HG02884 (cell line): Measurements from ENCODE around the gene UBAP1L.

Experiments
- ATAC-seq: cut with Tn5 transposase; IDR thresholded peaks from one replicate; pipeline ENCODE4 v1.9.1; 2021; ENCODE audit warnings: mild to moderate bottlenecking, moderate library complexity; ENCODE audit not compliant: unreplicated experiment

UBAP1L gene

DNA sequence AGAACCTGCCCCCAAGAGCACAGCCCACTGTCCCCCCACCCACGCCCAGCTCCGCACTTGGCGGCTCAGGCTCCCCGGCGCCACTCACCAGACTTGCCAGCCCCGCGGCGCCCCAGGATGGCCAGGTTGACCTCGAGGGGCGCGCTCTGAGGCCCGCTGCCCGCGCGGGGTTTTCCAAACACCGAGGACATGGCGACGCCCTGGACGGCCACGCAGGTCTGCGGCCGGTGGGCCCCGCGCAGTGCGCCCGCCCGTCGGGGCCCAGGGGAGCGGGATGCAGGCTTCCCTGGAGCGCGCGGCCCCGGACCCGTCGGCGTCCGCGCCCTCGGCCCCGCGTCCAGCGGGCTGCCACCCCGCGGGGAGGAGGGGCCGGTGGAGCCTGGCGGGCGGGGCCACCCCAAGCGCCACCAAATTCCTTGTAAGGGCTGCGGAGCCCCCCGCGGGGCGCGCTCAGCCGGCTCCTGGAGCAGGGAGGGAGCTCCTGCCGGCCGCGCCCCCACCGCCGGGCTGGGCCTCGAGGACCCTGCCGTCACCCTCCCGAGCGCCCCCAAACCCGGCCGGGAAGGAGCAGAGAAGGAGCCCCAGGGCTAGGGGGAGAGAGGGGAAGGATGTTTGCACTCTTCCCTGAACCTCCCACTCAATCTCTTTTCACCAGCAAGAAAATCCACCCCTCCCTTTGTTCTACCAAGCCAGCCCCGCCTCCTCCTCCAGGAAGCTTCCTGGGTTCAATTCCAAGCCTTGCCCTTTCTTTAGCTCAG is 47.2 kb downstream of the UBAP1L start, which contains the start of gene RASL12:
Gene RASL12 (minus strand): TSS at position 347 of the 758 bp plus-strand sequence. CDS start 156 bp downstream, at position 191.
- no peak for ATAC-seq

DNA sequence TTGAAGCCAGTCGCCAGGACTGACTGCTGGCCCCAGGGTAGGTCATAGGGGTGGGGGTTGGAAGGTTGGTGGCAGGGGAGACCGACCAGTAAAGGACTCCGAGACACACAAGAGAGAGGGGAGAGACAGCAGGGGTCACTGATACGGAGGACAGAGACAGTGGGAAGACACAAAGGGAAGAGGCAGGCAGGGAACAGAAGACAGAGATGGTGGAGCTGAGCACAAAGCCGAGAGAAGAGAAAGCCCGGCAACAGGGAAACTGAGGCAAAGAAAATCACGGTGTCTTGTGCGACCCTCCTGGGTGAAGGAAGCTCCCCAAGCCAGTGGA is 47.7 kb downstream of the UBAP1L start:
- no peak for ATAC-seq

- no peak for ATAC-seq
Measured at GRCh38 chr15:65066635-65067316, 48.2 kb downstream of the UBAP1L start.

GRCh38 chr15:65066001-65066634 is 48.9 kb downstream of the UBAP1L start:
- no peak for ATAC-seq

DNA sequence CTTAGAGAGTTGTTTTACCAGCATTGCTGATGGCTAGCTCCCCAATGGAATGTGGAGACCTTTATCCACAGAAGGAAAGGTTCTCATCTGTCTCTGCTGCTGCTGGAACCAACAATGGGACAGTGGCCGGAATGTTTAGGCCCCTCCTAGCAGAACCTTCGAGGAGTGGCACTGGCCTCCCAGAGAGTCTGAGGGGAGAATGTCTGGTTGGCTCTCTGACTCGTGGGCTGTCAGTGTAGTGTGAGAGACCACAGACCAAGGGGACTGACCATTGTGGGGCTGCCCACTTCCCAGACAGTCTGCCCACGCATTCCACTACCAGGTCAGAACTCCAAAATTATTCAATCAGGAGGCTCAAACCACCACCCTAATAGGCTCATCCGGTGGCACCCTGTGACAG is 52.3 kb downstream of the UBAP1L start:
- ATAC-seq, result no peak

DNA sequence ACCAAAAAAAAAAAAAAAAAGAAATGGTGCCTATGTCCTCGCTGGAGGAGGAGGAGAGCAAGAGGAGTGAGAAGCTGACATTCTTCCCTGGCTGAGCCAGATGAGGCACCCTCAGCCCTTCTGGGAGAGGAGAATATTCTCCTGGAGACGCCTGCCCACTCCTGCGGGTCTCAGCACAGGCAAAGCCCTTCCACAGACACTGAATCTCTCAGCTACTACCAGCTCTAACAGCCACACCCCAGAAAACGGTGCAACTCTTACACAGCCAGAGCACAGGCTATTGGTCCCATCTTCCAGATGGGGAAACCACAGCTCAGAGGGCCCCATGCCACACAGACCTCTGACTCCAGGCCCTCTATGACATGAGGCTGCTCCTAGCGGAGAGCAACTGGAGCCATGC is 52.9 kb downstream of the UBAP1L start:
- no peak for ATAC-seq

GRCh38 chr15:65060641-65061397 is 54.2 kb downstream of the UBAP1L start:
- ATAC-seq, result no peak

DNA sequence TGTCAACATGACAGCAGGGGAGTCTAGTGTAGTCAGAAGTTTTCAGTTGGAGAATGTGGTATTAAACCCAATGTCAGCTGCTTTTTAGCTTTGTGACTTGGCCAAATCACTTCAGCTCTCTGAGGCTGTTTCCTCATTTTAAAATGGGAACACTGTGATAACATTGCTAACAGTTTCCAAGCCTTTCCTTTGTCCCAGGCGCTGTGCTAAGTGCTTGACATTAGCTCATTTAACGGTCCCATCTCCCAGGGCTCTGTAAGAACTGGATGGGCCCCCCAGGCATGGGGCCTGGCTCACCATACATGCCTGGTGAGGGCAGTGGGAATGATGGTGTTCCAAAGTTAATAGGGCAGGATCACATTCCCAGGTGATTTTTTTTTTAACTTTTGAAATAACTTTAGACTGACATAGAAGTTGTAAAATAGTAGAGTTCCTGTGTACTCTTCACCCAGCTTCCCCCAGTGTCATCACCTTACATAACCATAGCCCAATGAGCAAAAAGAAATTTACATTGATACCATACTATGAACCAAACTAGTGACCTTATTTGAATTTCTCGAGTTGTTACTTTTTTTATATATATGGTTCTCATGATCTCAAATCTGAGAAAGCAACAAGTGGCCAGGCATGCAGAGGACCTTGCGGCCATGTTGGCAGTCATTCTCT is 54.9 kb downstream of the UBAP1L start:
- no peak for ATAC-seq

DNA sequence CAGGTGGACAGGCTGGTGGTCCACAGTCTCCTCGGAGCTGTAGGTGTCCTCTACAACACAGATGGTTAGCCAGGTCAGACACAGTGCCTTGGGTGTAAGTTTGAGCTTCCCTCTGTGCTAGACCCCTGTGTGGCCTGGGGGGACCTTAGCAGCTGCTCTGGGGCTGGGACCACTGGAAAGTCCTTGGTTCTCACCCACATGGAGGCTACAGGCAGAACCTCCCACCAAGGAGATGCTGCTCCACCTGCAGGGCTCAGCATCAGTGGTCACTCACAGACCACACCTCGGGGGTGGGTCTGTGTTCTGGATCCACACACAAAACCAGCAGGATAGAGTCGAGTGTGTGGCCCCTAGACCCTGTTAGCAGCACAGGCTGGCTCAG is 55.6 kb downstream of the UBAP1L start:
- no peak for ATAC-seq

- no peak for ATAC-seq
Measured at GRCh38 chr15:65058394-65059368, 56.3 kb downstream of the UBAP1L start.

DNA sequence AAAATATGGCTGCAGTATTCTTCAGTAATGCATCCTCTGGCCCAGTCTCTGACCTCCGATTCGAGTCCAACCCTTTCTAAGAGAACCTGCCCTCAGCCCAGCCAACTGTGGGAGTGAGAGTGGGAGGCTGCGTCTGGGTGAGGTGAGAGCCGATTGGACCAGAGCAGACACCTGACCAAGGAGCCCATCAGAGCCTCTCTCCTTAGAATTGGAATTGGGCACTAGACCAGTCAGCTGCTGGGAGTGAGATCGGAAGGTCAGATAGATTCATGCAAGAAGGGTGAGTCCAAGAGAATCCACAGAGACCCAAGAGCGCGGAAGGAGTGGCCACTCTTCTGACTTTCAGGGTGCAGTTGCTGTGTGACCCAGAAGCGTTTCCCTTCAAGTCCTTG is 57.5 kb downstream of the UBAP1L start:
- ATAC-seq, result no peak

DNA sequence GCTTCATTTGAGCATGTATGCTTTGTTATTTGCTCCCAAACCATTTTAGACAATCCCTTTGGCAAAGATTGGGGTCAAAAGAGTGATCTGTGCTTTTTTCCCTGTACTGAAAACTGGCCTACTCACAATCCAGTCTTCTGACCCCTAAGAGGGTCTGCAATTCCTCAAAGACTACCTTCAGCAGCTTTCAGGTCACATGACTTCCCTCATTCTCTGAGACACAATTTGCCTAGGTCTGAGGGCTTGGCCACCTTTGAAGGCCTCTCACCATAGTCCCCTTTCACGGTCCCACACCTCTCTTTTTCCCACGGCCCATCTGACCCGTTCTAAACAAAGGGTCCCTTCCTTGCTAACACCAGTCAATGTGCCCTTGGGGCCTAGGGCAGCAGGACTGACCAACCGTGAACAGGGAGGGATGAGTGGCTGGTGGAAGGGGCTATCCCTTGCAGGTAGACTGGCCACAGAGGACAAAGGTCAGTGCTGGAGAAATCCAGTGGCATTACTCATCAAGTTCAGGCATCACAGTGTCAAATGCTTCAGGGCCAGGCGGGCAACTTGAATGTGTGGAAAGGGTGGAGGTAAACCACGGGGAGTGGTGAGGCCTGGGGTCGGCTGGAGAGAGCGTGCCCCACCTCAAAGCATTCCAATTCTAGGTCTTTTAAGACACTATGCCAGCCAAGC is 58.0 kb downstream of the UBAP1L start:
- no peak for ATAC-seq

GRCh38 chr15:65056106-65056505 is 58.9 kb downstream of the UBAP1L start:
- ATAC-seq, result no peak

GRCh38 chr15:65055201-65055870 is 59.7 kb downstream of the UBAP1L start:
- ATAC-seq, result no peak

DNA sequence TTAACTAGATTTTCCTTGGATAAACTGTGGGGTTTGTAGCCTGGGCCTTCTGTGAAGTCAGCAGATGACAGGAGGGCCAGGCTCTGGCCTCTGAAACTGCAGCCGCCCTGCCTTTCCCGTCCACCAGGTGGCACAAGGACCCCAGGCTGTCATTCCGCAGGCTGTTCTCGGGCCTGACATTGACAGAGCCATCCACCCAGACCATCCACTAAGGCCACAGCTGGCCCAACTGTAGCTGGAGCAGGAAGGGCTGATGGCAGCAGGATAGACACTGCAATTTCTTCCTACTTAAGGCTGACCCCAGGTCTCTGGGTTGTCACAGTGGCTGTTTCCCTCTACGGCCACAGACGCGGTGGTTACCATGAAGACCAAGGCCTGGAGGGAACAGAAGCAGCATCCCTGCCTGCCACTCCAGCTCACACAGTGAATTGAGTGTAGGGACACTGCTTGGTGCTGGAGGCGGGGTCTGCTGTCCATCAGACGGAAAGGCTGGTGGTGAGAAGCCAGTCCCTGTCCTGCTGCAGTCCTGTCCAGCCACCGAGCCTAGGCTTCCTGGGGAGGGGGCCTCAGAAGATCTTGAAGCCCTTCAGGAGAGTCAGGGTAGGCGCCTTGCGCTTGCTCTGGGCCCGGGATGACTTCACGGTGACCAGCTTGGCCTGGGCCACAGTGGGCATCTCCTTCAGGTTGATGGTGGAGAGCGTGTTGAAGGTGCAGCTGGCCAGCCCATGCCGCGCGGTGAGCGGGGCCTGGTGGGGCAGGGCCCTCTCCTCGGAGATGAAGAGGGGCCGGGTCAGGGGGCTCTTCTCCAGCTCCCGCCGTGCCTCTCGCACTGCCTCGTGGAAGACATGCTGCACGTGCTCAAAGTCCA is 60.4 kb downstream of the UBAP1L start:
- ATAC-seq, result no peak

GRCh38 chr15:65052956-65053355 is 62.0 kb downstream of the UBAP1L start:
- no peak for ATAC-seq

DNA sequence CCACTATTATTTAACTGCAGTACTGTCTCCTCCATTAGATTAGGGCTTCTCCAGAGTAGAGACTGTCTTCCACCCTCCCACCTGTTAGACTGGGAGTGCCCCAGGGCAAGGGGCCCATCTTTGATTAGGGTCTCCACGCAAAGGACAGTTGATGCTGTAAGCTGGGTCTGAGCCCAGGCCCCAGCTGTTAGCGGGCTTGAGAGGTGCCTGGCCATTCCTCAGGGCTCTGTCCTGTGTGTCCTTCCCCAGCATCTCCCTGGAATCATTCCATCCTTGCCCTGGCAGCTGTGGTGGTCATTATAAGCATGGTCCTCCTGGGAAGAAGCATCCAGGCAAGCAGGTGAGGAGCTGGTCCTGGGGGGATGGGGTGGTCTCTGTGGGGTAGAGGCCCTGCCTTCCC is 63.7 kb downstream of the UBAP1L start:
- no peak for ATAC-seq

- ATAC-seq, result no peak
Measured at GRCh38 chr15:65050270-65050669, 64.7 kb downstream of the UBAP1L start.
